SK-N-SH treated with all-trans-retinoic acid at 6 μM for 48 hours (cell line): ENCODE results near the gene ACAP2.
A peak's percentile ranks its signal among the peaks of the same experiment; 100 is the strongest.

Source experiments
- ATAC-seq: fragments of 200-7000 bp; cut with Tn5 transposase; 3 replicates; pipeline ENCODE4 v1.9.1; 2020; ENCODE audit warnings: mild to moderate bottlenecking, moderate library complexity
- ARNTL ChIP-seq: fragments of 450-650 bp; formaldehyde crosslinking; IDR thresholded peaks from 2 replicates; pipeline ENCODE4 v1.5.0; 2020; ENCODE audit warnings: low read depth, mild to moderate bottlenecking, moderate library complexity, borderline replicate concordance
- BACH2 ChIP-seq: fragments of 250-450 bp; sonication (Bioruptor Pico); IDR thresholded peaks from 2 replicates; pipeline ENCODE4 v1.9.0; 2021; ENCODE audit warnings: mild to moderate bottlenecking, borderline replicate concordance
- CREB5 ChIP-seq: fragments of 250-450 bp; sonication (Bioruptor Pico); IDR thresholded peaks from 2 replicates; pipeline ENCODE4 v1.5.1; 2020; ENCODE audit warnings: low read depth, mild to moderate bottlenecking, moderate library complexity
- CSDC2 ChIP-seq: fragments of 250-450 bp; sonication (Bioruptor Pico); IDR thresholded peaks from 2 replicates; pipeline ENCODE4 v1.5.0; 2020; ENCODE audit warnings: mild to moderate bottlenecking, moderate library complexity
- CSRNP3 ChIP-seq: fragments of 250-450 bp; sonication (Bioruptor Pico); IDR thresholded peaks from 2 replicates; pipeline ENCODE4 v1.5.1; 2021; ENCODE audit warnings: mild to moderate bottlenecking, moderate library complexity
- ESRRG ChIP-seq: fragments of 250-450 bp; sonication (Bioruptor Pico); IDR thresholded peaks from 2 replicates; pipeline ENCODE4 v1.6.1; 2021; ENCODE audit warnings: mild to moderate bottlenecking
- GLIS3 ChIP-seq: fragments of 250-450 bp; sonication (Bioruptor Pico); IDR thresholded peaks from 2 replicates; pipeline ENCODE4 v1.5.0; 2020; ENCODE audit warnings: mild to moderate bottlenecking, moderate library complexity
- ISL1 ChIP-seq: fragments of 250-450 bp; sonication (Bioruptor Pico); IDR thresholded peaks from 2 replicates; pipeline ENCODE4 v2.1.2; 2022; ENCODE audit warnings: mild to moderate bottlenecking, moderate library complexity
- OSR1 ChIP-seq: fragments of 250-450 bp; sonication (Bioruptor Pico); IDR thresholded peaks from 2 replicates; pipeline ENCODE4 v1.8.0; 2022; ENCODE audit warnings: moderate library complexity, mild to moderate bottlenecking, inconsistent platforms
- PATZ1 ChIP-seq: fragments of 250-450 bp; sonication (Bioruptor Pico); IDR thresholded peaks from 2 replicates; pipeline ENCODE4 v1.8.0; 2020; ENCODE audit warnings: mild to moderate bottlenecking, moderate library complexity, borderline replicate concordance
- PPARA ChIP-seq: fragments of 250-450 bp; sonication (Bioruptor Pico); IDR thresholded peaks from 2 replicates; pipeline ENCODE4 v1.5.0; 2020; ENCODE audit warnings: mild to moderate bottlenecking, borderline replicate concordance
- RARB ChIP-seq: fragments of 250-450 bp; sonication (Bioruptor Pico); IDR thresholded peaks from 2 replicates; pipeline ENCODE4 v1.8.0; 2021; ENCODE audit warnings: mild to moderate bottlenecking, moderate library complexity
- SNAI2 ChIP-seq: fragments of 250-450 bp; sonication (Bioruptor Pico); IDR thresholded peaks from 2 replicates; pipeline ENCODE4 v1.5.0; 2020; ENCODE audit warnings: mild to moderate bottlenecking, moderate library complexity
- TCF4 ChIP-seq: fragments of 250-450 bp; sonication (Bioruptor Pico); IDR thresholded peaks from 2 replicates; pipeline ENCODE4 v1.8.0; 2021; ENCODE audit warnings: mild to moderate bottlenecking, moderate library complexity, borderline replicate concordance
- TOX ChIP-seq: fragments of 250-450 bp; sonication (Bioruptor Pico); IDR thresholded peaks from 2 replicates; pipeline ENCODE4 v1.8.0; 2021; ENCODE audit warnings: mild to moderate bottlenecking, moderate library complexity, borderline replicate concordance
- TSHZ2 ChIP-seq: fragments of 250-450 bp; sonication (Bioruptor Pico); IDR thresholded peaks from 2 replicates; pipeline ENCODE4 v1.5.0; 2020; ENCODE audit warnings: mild to moderate bottlenecking, moderate library complexity
- ZC3H10 ChIP-seq: fragments of 250-450 bp; sonication (Bioruptor Pico); IDR thresholded peaks from 2 replicates; pipeline ENCODE4 v1.5.1; 2021; ENCODE audit warnings: mild to moderate bottlenecking, moderate library complexity
- ZFP3 ChIP-seq: fragments of 250-450 bp; sonication (Bioruptor Pico); IDR thresholded peaks from 2 replicates; pipeline ENCODE4 v1.5.0; 2020; ENCODE audit warnings: mild to moderate bottlenecking, moderate library complexity
- ZFP30 ChIP-seq: fragments of 450-650 bp; formaldehyde crosslinking; IDR thresholded peaks from 2 replicates; pipeline ENCODE4 v1.5.0; 2022; ENCODE audit warnings: mild to moderate bottlenecking, moderate library complexity
- ZNF565 ChIP-seq: fragments of 450-650 bp; formaldehyde crosslinking; conservative IDR thresholded peaks from 2 replicates; pipeline ENCODE4 v1.5.0; 2020; ENCODE audit warnings: low read depth, mild to moderate bottlenecking, moderate library complexity
- ZNF70 ChIP-seq: fragments of 450-650 bp; formaldehyde crosslinking; IDR thresholded peaks from 2 replicates; pipeline ENCODE4 v1.5.0; 2020; ENCODE audit warnings: mild to moderate bottlenecking, moderate library complexity
- ZNF8 ChIP-seq: fragments of 450-650 bp; formaldehyde crosslinking; IDR thresholded peaks from 2 replicates; pipeline ENCODE4 v1.5.0; 2020; ENCODE audit warnings: mild to moderate bottlenecking, moderate library complexity

The ACAP2 gene

GRCh38 chr3:195226900-195227447, 215.8 kb downstream of the ACAP2 start:
- ATAC-seq, result peak; percentile 76
- no peak for TF ChIP-seq ZFP30 (CRISPR knock-in tag)
- TF ChIP-seq CREB5 (CRISPR knock-in tag), result no peak
- no peak for TF ChIP-seq ZNF565 (CRISPR knock-in tag)
- TF ChIP-seq BACH2 (CRISPR knock-in tag), result no peak

GRCh38 chr3:195226445-195226844, 216.4 kb downstream of the ACAP2 start:
- no peak for ATAC-seq
- TF ChIP-seq PPARA (CRISPR knock-in tag) (no peak), CREB5 (CRISPR knock-in tag) (no peak), GLIS3 (CRISPR knock-in tag) (no peak), ISL1 (CRISPR knock-in tag) (no peak), ZNF8 (no peak), ZNF565 (CRISPR knock-in tag) (no peak), TSHZ2 (no peak), TOX (CRISPR knock-in tag) (no peak), OSR1 (no peak), RARB (CRISPR knock-in tag) (no peak), ZNF70 (CRISPR knock-in tag) (no peak), CSRNP3 (no peak), PATZ1 (CRISPR knock-in tag) (no peak), TCF4 (CRISPR knock-in tag) (no peak), ESRRG (no peak), BACH2 (CRISPR knock-in tag) (no peak), ZC3H10 (no peak), SNAI2 (CRISPR knock-in tag) (no peak), ARNTL (CRISPR knock-in tag) (no peak)

- no peak for ATAC-seq
- TF ChIP-seq SNAI2 (CRISPR knock-in tag) (no peak), PATZ1 (CRISPR knock-in tag) (no peak), CREB5 (CRISPR knock-in tag) (no peak), ZFP30 (CRISPR knock-in tag) (no peak), ZNF70 (CRISPR knock-in tag) (no peak), OSR1 (no peak), ISL1 (CRISPR knock-in tag) (no peak), ZNF565 (CRISPR knock-in tag) (no peak), ZFP3 (CRISPR knock-in tag) (no peak), CSDC2 (CRISPR knock-in tag) (no peak), RARB (CRISPR knock-in tag) (no peak), TOX (CRISPR knock-in tag) (no peak)
These were observed 217.7 kb downstream of the ACAP2 start for GRCh38 chr3:195224980-195225580.
